ENCODE measurements around the gene RAB3C.
"Not testable (repeated sequence)": the region's sequence is repeated elsewhere in the genome, so short reads cannot be mapped to it uniquely, and the experiment has no call there.

Gene RAB3C

DNA sequence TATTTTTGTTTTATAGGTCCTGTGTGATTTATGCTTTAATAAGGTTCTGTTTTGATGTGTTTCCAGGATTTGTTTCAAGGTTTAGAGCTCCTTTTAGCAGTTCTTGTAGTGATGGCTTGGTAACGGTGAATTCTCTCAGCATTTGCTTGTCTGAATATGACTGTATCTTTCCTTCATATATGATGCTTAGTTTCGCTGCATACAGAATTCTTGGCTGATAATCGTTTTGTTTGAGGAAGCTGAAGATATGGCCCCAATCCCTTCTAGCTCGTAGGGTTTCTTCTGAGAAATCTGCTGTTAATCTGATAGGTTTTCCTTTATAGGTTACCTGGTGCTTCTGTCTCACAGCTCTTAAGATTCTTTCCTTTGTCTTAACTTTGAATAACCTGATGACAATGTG lies 20.0 kb downstream of the RAB3C start:
- not testable (repeated sequence) for DNase-seq (ENCODE audit: low read depth)

DNA sequence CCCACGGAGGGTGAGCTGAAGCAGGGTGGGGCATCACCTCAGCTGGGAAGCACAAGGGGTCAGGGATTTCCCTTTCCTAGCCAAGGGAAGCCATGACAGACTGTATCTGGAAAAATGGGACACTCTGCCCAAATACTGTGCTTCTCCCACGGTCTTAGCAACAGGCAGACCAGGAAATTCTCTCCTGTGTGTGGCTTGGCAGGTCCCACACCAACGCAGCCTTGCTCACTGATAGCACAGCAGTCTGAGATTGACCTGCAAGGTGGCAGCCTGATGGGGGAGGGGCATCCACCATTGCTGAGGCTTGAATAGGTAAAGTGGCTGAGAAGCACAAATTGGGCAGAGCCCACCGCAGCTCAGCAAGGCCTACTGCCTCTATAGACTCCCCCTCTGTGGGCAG lies 23.2 kb downstream of the RAB3C start:
- no peak for DNase-seq (ENCODE audit: low read depth)

GRCh38 chr5:58615972-58616371 lies 33.1 kb downstream of the RAB3C start:
- no peak for DNase-seq (ENCODE audit: low read depth)

DNA sequence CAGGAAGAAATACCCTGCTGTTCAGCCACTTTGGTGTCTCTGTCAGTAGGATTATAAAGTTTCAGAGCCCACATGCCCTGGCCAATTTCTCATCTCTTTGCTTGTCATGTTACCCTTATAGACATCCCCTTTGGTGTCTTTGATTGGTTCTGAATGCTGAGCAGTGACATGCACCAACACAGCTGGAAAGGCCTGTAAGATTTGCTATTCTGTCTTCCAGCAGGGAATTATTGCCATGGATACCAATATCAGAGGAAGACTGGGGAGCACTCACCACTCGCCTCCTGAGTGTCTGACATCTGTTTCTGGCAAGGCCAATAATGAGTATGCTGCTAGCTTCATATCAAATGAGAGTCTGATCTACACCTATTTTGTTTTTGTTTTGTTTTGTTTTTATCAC lies 34.4 kb downstream of the RAB3C start:
- DNase-seq (ENCODE audit: low read depth) = no peak

DNA sequence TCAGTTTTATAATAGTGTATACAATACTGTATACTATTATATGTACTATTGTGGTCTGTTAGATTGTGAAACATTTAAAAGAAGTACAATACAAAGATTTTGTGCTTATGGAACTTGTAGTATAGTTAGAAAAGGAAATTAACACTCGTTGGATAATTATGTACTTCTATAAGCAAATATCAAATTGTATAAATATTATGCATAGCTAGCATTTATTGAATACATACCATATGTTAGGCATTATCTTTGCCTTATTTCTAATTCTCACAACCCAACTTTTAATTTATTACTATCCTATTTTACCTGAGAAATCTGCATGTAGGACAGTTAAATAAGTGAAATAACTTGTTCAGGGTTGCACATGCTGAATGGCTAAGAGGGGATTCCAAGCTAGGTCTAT lies 37.5 kb downstream of the RAB3C start:
- no peak for DNase-seq (ENCODE audit: low read depth)

DNA sequence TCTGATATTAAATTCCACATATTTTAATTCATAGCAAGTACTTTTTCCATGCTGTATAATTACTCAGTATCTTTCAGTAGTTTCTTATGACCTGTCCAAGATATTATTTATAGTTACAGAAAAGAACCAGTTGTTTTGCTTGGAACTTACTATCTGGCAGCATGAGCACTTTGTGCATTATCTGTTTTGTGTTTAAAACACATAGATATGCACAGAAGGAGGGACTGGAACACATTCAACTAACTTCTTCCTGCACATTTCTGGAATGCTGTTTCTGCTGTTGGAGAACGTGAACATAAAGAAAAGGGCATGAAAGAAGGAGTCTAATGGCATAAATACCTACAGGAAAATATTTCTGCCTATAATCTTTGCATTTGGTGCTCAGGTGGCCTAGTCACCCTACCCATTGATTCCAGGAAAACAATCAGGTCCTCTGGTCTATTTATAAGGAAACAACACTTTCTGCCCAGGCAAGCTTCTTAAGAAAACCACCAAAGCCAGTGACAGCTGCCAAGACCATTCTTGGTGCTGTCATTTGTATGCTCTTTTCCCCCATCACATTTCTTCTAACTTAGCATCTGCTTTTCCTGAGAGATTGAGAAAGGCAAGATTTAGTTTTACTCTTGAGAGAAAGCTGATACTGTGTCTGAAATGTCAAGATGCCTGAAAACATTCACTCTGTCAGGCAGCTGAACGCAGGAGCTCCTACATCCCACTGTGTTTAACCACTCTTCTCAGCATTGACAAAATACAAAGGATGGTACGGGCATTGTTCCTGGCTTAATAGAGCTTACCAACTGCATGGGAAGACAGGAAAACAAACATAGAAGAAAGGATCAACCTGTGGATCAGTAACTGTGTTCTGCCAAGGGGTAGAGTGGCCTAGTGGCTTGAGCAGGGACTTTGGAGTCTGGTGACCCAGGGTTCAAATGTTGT lies 40.3 kb downstream of the RAB3C start:
- DNase-seq (ENCODE audit: low read depth) = no peak

GRCh38 chr5:58628626-58629025 lies 45.8 kb downstream of the RAB3C start:
- no peak for DNase-seq (ENCODE audit: low read depth)

GRCh38 chr5:58629271-58630159 lies 46.6 kb downstream of the RAB3C start:
- DNase-seq (ENCODE audit: low read depth) = no peak

DNA sequence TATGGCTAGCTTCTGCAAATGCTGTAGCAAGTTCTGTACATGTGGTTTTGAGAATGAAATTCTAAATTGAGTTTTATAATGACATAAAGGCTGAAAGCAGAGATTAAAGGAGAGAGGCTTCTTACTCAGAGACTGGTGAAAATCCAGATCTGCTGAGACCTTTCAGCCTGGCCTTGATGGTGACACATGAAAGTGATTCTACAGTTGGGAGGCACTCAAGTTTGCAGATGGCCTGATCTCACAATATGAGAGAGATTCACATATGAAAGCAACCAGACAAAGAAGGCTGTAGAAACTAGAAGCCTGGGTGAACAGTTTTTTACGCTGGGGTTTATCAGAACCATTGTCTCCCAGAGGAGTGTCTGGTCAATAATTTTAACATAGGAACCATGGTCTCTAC lies 49.0 kb downstream of the RAB3C start:
- no peak for DNase-seq (ENCODE audit: low read depth)

GRCh38 chr5:58635416-58635815 lies 52.5 kb downstream of the RAB3C start:
- DNase-seq (ENCODE audit: low read depth) = no peak

- DNase-seq (ENCODE audit: low read depth) = no peak
Measured at GRCh38 chr5:58640011-58640410, 57.1 kb downstream of the RAB3C start.

GRCh38 chr5:58641533-58641932 lies 58.7 kb downstream of the RAB3C start:
- no peak for DNase-seq (ENCODE audit: low read depth)

DNA sequence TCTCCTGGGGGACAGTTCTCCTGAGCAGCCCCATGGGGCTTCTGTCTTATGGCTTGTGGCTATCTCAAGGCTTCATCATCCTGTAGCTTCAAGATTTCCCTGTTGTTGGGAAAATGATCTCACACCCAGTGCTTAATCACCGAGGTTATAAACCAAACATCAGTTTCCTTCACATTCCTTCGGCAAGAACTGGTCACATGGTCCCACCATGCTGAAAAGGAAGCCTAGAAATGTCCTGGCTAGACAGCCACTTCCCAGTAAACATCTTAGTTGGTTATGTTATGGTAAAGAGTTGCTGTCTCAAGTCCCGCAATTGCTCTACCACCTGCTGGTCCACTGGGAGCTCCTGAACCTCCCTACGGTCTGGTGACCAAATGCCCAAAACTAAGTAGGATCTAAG lies 66.0 kb downstream of the RAB3C start:
- DNase-seq (ENCODE audit: low read depth) = no peak

GRCh38 chr5:58649716-58650115 lies 66.8 kb downstream of the RAB3C start:
- DNase-seq (ENCODE audit: low read depth) = no peak

DNA sequence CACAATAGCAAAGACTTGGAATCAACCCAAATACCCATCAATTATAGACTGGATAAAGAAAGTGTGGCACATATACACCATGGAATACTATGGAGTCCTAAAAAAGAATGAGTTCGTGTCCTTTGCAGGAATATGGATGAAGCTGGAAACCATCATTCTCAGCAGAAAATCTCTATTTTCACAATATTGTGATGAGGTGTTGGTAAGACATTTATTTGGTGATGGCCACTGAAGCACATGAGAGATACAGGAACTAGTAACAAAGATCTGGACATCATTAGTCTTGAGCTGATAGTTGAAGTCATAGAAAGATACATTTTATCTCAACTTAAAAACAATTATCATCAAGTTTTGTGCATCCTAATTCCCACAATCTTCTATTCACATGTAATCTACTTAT lies 70.6 kb downstream of the RAB3C start:
- DNase-seq (ENCODE audit: low read depth) = no peak

- DNase-seq (ENCODE audit: low read depth) = no peak
Measured at GRCh38 chr5:58666141-58666540, 83.3 kb downstream of the RAB3C start.

DNA sequence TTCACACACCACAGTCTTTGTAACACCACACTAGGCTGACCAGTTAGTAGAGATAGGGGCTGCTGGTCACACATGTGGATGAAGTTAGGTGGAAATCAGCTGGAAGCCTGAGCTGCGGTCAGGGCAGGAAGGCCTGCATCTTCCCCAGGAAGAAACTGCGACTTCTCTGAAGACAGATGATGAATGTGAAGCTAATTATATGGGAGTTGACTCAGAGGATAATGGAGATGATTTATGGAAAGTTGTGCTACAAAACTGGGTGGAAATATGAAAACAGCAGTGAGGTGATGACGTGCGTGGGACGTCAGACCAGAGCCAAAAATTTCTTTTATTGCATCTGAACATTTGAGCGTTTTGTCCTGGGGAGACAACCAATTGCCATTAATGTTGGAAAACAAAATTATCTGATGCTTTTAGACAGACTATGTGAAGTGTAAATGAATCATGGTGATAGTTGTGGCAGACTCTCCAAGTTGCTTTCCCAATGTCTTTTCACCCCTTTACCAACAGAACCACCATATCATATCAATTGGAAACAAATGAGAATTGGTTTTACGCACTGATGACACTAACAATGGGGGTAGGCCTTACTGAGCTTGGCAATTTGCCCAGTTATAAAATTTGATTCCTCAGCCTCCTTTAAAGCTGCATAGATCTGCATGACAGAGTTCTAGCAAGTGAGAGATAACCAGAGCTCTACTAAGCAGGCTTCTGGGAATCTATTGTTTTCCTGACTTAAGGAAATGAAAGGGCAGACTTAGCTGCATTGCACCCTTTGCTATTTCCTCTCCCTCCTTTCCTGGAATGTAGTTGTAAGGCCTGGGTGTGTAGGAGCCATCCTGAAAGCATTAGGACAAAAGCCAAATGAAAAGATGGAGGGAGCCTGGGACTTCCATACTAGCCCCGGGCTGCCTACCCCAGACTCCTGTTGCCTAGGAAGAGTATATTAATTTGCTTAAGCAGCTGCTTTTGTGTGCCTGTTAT lies 84.0 kb downstream of the RAB3C start:
- no peak for DNase-seq (ENCODE audit: low read depth)

DNA sequence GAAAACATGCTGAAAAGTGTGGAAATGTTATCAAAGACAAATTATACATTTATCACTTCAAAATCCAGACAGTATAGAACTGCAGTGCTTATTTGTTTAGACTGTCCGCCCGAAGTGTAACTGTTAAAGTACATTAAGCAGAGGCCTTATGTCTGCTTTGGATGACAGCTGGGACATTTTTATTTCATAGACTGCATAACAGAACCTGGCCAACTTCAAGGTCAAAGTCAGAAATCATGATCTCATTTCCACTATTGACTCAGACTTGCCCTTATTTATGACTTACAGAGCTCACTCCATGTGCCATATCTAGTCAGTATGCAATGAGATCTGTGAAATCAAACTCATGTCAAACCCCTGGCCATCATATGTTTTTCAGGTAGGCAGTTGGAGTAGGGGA lies 87.7 kb downstream of the RAB3C start:
- no peak for DNase-seq (ENCODE audit: low read depth)

- DNase-seq (ENCODE audit: low read depth) = no peak
Measured at GRCh38 chr5:58671155-58671554, 88.3 kb downstream of the RAB3C start.

DNA sequence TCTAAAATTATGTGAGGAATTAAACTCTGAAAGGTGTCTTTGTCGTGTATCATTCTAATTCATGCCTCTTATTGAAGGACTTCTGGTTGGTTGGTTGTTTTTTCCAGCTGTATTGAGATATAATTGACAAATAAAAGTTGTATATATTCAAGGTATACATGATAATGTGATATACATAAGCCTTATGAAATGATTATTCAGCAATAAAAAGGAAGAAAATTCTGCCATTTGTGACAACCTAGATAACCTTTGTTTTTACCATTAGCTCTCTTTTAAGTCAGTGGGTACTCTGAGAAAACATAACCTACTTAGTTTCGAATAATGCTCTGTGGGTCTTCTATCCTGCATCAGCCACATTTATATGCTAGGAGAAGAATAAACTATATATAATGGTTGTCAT lies 89.6 kb downstream of the RAB3C start:
- no peak for DNase-seq (ENCODE audit: low read depth)

DNA sequence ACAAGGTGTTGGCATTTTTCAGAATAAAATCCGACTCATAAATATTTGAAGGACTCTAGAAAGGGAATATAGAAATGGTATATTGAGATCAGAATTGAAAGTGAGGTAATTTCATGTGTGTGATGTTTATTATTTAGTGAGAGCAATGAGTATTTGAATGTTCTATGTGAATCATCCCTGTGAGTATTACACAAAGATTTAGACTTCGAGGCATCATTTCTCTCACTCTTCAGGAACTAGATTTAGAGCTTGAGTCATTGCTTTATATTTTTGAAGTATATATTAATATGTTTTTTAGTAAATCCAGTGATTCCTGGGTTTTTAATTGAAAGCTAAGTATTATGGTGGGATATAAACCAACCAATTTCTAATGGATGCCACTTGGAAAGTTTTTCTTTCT lies 91.2 kb downstream of the RAB3C start:
- DNase-seq (ENCODE audit: low read depth) = no peak

DNA sequence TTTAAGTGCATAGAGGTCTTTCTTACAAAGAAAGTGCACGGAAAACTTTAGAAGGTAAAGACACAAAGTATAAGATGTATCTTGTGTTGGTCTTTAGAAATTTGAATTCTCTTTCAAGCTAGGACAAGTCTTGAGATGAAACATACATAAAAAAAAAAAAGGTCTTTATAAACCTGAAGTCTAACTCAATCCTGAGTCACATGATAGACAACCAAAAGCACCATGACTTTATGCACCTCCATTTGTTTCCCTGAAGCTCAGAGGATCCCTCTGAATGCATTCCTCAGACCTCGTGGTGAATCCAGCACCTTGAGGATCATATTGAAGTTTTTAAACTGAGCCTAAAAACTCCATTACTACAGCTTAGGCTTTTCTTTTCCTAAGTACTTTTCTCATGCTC lies 91.8 kb downstream of the RAB3C start:
- no peak for DNase-seq (ENCODE audit: low read depth)
